GM19025 (cell line): Measurements from ENCODE around the gene KLHL3.

Experiments
- ATAC-seq: cut with Tn5 transposase; IDR thresholded peaks from one replicate; pipeline ENCODE4 v1.9.1; 2021; ENCODE audit warnings: mild to moderate bottlenecking, low read depth, moderate library complexity; ENCODE audit not compliant: unreplicated experiment

The KLHL3 gene

GRCh38 chr5:137638841-137639240, 97.0 kb downstream of the KLHL3 start:
- ATAC-seq = no peak

- ATAC-seq = no peak
These were observed 98.8 kb downstream of the KLHL3 start for GRCh38 chr5:137636830-137637714.

GRCh38 chr5:137636099-137636498, 99.8 kb downstream of the KLHL3 start:
- no peak for ATAC-seq

- no peak for ATAC-seq
These were observed 100.4 kb downstream of the KLHL3 start for GRCh38 chr5:137635521-137635921.

DNA sequence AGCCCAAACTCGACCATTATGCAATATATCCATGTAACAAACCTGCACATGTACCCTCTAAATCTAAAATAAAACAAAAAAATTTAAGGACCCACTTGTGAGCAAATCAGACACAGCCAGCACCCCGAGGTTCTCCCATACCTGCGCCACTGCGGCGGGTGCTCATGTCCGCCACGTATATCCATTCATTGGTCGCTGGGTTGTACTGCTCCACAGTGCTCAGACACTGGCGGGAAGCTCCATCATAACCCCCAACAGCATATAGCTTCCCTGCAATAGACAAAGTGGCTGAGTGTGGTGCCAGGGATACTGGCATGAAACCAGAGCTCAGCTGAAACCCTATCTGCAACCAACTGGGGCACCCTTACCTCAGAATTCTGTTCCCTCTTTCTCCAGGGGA, 102.0 kb downstream of the KLHL3 start:
- ATAC-seq = no peak

- ATAC-seq = no peak
These were observed 103.2 kb downstream of the KLHL3 start for GRCh38 chr5:137632716-137633115.

- ATAC-seq = no peak
These were observed 104.4 kb downstream of the KLHL3 start for GRCh38 chr5:137631453-137631852.

GRCh38 chr5:137630972-137631370, 104.9 kb downstream of the KLHL3 start:
- ATAC-seq = no peak

- no peak for ATAC-seq
These were observed 105.5 kb downstream of the KLHL3 start for GRCh38 chr5:137630216-137630971.

DNA sequence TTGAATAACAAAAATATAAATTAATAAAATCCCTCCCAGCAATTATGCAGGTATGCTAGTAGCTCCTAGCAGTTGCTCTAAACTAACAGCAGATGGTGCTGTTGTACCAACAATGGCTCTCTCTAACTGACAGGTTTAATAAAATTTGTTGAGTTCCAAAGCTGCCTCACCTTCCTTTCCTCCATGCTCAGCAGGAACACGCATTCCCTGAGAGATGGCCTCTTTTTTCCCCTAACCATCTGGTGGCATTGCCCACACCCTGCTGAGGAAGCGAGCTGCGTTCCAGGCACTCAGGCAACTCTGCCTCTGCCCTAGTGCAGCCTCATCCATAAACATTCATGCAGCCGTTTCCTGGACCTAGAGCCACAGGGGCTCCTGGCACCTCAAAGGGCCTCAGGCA, 106.2 kb downstream of the KLHL3 start:
- no peak for ATAC-seq

- no peak for ATAC-seq
These were observed 108.2 kb downstream of the KLHL3 start for GRCh38 chr5:137627706-137628105.

DNA sequence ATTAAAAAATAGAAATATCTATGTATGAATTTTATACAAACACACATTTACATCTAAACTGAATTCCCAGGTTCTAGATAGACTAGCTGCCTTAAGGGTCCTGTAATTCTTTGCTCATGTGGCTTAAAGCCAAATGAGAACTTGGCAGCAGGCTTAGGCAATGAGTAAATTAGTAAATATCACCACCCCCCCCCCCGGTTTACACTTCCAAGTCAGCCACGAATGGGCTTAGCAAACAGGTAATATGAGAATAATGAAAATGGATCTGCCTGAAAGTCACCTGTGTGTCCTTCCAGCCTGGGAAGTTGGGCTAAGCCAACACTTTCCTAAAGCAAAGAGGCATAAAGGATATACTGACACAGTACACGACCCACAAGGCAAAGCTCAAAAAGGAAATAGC, 108.6 kb downstream of the KLHL3 start:
- no peak for ATAC-seq

DNA sequence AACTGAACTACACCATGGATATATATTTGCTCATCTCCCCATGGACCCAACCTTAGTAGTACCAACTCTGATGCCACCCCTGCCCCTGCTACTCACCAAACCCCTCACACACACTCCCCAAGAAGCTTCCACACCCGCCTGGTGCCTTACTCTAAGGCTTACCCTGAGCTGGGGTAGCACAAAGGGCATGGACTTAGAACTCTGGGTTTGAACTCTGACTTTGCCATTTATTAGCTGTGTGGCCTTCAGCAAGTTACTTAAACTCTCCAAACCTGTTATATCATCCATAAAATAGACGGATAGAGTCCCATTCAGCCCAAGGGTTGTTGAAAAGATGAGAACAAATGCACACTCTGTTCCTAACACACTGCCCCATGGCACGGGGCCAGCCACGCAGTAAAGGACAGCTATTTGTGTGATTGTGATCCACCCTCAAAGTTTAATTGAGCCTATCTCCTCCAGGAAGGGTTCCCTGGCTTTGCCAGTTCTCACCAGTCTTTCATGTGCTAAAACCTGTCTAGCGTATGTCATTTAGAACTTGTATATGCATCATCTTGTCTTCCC, 111.0 kb downstream of the KLHL3 start:
- ATAC-seq = no peak

DNA sequence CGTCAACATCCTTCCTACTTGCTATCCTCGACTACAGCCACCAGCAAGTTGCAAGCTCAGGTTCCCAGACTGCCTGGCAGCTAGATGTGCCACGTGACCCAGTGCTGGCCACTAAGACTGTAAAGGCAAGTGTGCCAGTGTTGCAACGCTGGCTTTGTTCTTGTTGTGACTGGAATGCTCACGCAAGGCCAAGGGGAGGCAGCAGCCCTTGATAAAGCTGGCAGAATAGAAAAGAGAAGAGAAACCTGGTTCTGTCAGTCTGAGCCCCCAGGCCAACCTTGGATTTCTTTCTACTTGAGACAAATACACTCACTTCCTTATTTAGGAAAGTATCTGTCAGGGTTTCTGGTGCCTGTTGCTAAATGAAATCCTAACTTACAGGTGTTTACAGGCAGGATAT, 113.0 kb downstream of the KLHL3 start:
- ATAC-seq = no peak

GRCh38 chr5:137621861-137622823, 113.7 kb downstream of the KLHL3 start:
- ATAC-seq = no peak

DNA sequence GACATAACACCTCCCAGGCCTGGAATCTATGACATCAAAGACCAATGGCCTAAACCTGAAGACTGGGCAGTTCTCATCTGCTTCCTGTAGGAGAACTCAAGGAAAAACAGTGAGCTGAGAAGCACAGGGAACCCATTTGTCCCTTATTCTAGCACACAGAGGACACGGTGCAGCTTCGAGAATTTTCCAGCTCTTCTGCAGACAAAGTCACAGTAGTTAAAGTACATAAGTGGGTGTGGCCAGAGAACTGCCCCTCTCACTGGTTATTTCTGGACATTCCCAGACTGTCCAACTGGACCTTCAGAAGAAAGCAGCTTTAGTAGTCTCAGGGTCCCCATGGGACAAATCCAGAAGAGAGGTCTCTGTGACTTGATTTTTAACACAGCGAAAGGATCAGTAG, 114.6 kb downstream of the KLHL3 start:
- ATAC-seq = no peak

- ATAC-seq = no peak
These were observed 116.6 kb downstream of the KLHL3 start for GRCh38 chr5:137619191-137619870.

DNA sequence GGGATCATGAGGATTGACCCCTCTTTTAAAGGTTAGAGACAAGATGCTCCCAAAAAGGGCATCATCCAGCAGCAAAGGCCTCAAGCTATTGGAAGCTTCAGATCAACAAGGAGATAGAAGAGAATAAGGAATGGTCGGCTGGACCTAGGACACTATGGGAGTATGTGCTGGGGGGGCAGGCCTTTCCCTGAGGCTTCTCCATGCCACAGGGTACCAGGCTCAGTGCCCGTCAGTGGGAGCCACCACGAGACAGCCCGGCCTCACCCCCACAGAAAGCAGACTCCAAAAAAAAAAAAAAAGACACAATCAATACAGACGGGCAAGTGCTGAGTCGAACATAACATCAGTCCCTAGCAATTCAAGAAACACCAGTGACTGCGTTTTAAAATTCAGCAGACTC, 117.4 kb downstream of the KLHL3 start:
- ATAC-seq = no peak

- no peak for ATAC-seq
These were observed 118.2 kb downstream of the KLHL3 start for GRCh38 chr5:137617528-137618205.
